Breast epithelium (tissue), 3 donors: ENCODE data around the gene SYT9.

ENCODE experiments used
- POLR2A ChIP-seq: fragments of 450-650 bp; IDR thresholded peaks from one replicate; pipeline ENCODE4 v1.6.1; 2016; ENCODE audit warnings: antibody characterized with exemption, mild to moderate bottlenecking, moderate library complexity
- POLR2AphosphoS5 ChIP-seq, 3 donors: sonication (generic); formaldehyde crosslinking; IDR thresholded peaks; one replicate each; pipeline ENCODE4 v1.6.1; 2017; ENCODE audit warnings: antibody characterized with exemption in 3 of 3
- TF ChIP-seq, protein P1 (sequence below), 3 donors: fragments of 450-650 bp; IDR thresholded peaks; one replicate each; pipeline ENCODE4 v1.5.1; 2016 to 2017; ENCODE audit warnings: antibody characterized with exemption in 3 of 3, mild to moderate bottlenecking in 3 of 3, moderate library complexity in 3 of 3

DNA sequence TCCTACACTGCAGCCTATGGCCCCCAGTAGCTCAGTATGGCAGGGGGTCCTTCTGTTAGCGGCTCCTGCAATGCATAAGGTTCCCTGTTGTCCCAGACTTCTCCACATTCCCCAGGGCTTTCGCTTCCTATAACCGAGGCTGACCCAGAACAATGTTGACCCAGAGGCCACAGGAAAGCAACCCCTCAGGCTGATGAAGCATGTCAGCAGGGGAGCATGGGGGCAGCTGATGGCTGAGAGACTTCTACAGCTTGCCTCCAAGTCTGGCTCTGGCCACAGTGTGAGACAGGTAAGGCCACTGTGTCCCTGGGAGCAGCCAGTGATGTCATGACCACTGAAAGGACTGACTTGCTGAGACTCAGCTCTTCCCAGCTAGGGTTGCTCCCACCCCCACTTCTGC, 249.5 kb downstream of the SYT9 start:
- TF ChIP-seq, protein P1, sequence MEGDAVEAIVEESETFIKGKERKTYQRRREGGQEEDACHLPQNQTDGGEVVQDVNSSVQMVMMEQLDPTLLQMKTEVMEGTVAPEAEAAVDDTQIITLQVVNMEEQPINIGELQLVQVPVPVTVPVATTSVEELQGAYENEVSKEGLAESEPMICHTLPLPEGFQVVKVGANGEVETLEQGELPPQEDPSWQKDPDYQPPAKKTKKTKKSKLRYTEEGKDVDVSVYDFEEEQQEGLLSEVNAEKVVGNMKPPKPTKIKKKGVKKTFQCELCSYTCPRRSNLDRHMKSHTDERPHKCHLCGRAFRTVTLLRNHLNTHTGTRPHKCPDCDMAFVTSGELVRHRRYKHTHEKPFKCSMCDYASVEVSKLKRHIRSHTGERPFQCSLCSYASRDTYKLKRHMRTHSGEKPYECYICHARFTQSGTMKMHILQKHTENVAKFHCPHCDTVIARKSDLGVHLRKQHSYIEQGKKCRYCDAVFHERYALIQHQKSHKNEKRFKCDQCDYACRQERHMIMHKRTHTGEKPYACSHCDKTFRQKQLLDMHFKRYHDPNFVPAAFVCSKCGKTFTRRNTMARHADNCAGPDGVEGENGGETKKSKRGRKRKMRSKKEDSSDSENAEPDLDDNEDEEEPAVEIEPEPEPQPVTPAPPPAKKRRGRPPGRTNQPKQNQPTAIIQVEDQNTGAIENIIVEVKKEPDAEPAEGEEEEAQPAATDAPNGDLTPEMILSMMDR (IDR thresholded peaks at IDR 0.05) = no peak
- TF ChIP-seq POLR2A (no peak), POLR2AphosphoS5 (IDR thresholded peaks at IDR 0.05) (no peak)
